Activated CD4-positive, CD25-positive, alpha-beta regulatory T cell (primary cell): Measurements from ENCODE around the gene AKR1B15.
"Not testable (repeated sequence)": the region's sequence is repeated elsewhere in the genome, so short reads cannot be mapped to it uniquely, and the experiment has no call there.

Experiments
- DNase-seq, 4 experiments: peaks; one replicate each; lab custom pipeline; 2025; lab: John Stamatoyannopoulos, UW

AKR1B15 gene

DNA sequence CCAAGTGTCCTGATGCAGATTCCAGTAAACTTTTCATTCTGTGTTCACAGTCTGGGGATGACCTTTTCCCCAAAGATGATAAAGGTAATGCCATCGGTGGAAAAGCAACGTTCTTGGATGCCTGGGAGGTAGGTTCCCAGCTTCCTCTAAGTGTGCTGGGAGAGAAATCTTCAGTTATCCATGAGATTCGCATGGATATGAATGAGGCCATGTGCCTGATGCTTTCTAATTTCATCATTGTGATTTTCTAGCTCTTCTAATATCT lies 16.0 kb upstream of the AKR1B15 start:
- DNase-seq = no peak

DNA sequence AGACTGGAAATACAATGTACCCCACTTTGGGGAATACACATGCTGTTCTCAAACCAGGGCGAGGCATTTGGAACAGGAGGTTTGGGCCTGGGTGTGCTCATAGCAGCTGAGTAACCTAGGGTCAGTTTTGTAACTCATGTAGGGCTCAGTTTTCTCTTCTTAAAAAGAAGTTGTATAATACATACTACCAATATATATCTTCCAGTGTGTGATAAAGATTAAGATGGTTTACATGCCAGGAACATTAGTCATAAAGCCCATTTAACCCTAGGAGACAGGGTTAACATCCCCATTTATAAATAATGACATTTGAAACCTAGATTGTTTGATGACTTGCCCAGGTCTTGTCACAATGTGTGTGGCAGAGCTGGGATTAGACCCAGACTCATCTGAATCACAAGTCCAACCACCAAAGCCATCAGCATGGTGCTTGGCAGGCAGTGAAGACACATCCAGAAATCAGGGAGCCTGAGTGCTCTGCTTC lies 15.6 kb upstream of the AKR1B15 start:
- no peak for DNase-seq

DNA sequence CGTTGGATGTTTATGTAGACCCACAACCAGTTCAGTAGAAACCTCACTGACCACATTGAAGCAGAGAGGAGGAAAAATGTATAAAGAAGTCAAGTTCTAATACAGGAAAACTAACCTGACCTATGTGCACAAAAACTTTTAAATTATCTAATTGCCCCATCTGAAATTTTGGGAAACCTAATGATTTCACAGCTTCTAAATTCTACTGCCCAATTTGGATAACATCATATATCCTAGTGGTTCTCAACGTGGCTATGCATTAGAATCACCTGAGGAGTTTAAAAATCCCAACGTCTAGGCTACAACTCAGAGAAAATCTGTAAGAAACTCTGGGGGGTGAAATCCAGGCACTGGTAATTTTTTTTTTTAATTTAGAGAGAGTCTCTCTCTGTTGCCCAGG lies 14.3 kb upstream of the AKR1B15 start:
- no peak for DNase-seq

DNA sequence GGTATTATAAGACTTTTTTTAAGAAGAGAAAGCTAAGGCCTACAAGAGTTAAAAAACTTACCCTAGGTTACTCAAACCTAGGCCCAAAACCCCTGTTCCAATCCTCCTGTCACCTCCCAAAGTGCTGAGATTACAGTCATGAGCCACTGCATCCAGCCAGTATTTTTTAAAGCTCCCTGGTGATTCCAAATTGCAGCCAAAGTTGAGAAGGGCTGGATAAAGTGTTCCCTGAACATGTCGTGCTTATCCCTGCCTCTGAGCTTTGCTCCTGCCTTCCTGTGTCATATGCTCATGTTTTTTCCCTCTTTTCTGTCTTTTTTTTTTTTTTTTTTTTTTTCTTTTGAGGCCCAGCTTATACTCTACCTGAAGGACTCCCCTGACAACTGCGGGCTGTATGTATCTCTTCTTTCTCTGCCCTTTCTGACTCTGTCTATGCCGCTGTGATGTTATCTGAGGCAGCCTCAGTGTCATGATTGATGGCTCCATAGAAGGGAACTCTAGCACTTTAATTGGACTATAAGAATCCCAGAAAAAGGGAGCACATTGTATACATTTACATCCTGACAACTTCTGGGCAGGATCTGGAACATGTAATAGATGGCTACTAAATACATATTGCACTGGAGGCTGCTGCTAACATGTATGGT lies 13.5 kb upstream of the AKR1B15 start:
- DNase-seq = no peak

DNA sequence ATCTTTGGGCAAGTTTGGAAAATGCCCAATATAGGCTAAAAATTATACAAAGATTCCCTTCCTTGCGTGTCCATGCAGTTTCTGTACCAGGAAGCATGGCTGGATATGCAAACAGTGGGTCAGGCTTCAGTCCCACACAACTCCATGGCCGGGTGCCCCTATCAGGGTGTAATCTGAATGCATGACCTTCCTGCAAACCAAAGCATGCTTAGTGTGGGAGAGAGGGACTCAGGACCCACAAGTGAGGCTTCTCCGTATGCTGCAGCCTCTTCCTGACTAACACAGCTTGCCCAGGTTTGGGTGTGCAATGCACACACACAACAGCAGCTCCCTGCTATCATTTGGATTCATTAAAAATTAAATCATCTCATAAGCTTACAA lies 13.0 kb upstream of the AKR1B15 start:
- no peak for DNase-seq

DNA sequence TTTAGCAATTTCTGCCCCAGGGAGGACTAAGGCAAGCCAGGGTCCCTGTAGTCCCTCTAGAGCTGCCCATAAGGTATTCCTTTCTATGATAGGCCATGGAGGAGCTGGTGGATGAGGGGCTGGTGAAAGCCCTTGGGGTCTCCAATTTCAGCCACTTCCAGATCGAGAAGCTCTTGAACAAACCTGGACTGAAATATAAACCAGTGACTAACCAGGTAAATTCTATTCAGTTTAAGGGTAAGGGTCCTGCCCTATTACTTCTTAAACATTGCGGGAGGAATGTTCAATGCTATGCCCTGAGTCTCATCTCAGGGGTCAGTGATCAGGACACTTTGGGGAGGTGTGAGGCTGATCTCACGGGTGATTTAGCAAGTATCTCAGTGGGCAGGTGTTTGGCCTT lies 12.4 kb upstream of the AKR1B15 start:
- DNase-seq = not testable (repeated sequence)

DNA sequence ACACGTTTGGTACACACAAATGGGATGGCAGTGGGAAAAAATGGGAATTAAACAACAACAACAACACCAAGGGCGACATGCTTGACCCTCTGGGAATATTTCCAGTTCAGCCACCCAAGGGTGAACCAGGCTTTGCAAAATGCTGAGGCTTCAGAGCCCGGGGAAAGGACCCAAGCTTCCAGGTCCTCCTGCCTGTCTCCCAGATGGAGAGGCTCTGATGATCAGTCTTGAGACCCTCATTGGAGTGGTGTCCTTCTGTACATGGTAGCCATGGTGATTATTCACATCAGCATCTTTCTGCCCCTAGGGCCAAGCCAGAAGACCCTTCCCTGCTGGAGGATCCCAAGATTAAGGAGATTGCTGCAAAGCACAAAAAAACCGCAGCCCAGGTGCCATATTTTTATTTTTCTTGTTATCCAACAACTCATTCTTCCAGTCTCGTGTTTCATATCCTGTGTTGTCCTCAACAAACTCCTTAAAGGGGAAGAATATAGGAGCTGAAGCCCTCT lies 11.6 kb upstream of the AKR1B15 start:
- DNase-seq = not testable (repeated sequence)

DNA sequence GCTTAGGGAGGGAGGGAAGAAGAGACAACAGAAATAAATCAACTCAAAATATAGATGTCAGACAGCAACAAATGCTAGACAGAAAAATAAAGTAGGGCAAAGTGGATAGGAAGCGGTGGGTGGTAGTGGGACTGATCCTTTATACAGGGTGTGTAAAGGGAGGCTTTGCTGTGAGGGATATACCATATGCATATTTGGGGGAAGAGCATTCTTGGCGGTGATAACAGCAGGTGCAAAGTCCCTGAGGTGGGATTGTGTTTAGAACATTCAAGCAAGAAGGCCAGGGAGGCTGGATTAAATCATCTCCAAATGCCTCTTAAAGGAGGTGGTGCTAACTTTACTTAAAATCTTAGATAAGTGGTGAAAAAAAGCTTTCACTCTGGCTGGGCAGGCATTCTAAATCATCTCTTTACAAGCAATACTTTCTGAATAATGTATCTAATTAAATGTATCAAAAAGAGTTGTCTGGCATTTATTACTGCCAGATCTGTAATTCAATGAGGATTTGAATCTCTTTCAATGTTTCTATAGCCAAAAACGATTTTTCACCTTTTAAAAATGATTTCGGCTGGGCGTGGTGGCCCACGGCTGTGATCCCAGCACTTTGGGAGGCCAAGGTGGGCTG lies 9.4 kb upstream of the AKR1B15 start:
- DNase-seq = no peak

DNA sequence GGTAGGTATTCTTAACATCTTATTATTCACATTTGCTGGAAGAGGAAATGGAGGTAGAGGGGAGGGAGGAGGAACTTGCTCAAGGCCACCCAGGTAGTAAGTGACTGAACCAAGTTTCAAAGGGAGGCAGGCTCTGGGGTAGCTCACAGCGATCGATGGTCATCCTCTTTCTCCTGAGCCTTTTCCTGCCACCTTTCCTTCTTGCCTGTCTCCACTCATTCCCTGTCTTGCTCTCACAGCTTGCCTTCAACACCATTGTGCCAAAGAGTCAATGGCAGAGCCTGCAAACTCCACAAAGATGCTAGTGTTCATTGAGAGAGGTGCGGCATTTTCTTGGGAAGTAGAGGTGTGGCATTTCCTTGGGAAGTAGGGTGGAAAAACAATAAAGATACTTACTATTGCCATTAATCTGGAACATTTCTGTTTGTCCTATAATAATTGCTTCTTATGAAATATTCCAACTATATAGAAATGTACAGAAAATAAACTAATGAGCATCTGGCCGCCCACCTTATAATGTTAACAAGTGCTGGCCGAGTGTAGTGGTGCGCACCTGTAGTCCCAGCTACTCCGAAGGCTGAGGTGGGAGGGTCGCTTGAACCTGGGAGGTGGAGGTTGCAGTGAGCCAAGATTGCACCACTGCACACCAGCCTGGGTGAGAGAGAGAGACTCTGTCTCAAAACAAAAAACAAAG lies 7.3 kb upstream of the AKR1B15 start:
- not testable (repeated sequence) for DNase-seq

DNA sequence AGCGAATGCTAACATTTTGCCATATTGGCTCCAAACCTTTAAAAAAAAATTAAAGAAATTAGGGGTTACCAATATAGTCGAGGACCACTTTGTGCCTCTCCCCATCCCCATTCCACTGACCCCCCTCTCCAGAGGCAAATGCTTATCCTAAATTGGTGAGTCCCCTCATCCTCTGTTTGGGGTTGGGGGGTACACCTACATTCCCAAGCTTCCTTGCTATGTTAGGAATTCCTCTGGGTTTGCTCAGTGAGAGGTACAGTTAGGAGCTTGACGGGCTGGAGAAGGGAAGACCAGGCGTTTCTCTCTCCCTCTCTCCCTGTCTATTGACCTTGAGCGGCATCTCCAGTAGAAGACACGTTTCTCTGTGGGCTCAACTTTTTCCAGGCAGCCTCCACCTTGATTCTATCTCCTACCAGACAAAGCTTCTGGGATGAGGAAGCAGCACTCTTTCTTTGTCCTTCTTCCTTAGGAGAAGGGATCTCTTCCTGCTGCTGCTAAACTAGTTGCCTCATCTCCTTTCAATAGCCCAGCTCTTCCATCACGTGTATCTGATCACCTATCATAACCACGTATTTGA lies 6.6 kb upstream of the AKR1B15 start:
- DNase-seq = no peak

DNA sequence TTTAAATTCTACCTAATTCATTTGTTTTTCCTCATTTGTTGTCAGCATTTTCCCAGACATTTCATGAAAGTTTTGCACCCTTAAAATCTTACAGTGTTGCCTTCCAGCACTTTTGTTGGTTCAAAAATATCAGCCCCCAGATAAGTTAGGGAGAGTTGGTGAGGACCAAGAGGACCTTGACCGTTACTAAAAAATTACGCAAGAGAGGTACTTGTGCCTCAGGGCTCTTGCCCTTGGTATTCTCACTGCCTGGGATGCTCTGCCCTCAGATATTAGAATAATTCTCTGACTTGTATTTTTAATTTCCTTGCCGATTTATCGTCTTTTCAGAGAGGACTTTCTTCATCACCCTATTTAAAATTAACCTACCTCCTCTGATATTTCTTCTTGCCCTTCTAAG lies 3.5 kb upstream of the AKR1B15 start:
- DNase-seq = no peak

DNA sequence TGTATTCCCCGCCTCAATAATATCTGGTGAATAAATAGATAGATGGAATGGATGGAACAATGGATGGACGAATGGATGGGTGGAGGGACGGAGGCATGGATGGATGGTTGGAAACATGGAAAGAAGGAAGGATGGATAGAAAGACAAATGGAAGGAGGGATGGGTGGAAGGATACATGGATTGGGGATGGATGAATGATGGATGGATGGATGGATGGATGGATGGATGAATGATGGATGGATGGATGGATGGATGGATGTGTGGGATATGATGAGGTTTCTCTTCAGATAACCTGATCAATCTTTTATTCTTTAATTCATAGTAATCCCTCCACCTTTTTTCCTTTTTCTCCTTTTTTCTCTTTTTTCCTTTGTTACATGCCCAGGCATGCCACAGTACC lies 3.0 kb upstream of the AKR1B15 start:
- no peak for DNase-seq

DNA sequence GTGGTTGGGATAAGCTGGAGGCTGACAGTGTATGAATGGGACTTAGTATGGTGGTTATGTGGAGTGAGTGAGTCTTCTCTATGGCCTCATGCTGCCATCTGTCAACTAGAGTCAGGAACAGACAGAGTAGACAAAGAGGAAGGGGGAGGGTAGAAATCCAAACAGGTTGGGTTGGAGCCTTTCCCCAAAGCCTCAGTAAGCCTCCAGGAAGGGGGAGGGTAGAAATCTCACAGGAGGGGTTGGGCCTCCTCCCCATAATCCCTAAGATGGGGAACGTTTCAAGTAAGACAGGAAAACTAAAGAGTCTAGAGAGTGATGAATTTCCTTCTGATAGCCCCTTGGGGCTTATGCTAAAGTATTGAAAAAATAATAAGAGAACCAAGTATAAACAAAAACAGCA lies 2.0 kb upstream of the AKR1B15 start:
- no peak for DNase-seq

DNA sequence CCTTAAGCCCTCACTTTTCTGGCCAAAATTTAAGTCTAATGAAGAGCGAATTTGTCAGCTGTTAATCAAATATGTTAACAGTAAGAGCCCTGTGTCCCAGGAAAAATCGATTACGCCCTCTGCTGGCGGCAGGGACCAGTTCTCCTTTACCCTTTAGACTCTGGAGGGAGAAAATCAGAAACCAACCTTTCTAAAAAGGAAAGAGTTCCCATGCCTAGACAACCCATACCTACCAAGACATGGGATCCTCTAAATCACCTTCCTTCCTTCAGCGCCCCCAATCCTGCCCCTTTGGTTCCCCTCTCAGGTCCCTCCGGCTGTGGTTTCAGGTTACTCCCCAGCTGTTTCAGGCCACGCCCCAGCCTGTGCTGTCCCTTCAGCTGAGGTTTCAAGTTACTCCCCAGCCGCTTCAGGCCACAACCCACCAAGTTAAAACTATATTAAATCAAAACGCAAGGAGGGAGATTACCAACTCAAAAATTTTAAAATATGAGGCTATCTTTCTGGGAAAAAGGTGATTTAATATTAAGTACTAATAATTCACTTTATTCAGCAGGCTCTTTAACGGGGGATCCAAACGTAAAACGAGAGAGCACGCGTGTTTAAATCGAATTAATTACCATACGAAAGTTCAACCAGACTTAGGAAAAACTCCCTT lies 1.4 kb upstream of the AKR1B15 start:
- DNase-seq = peak; percentile 26 to 45 (median 35)

DNA sequence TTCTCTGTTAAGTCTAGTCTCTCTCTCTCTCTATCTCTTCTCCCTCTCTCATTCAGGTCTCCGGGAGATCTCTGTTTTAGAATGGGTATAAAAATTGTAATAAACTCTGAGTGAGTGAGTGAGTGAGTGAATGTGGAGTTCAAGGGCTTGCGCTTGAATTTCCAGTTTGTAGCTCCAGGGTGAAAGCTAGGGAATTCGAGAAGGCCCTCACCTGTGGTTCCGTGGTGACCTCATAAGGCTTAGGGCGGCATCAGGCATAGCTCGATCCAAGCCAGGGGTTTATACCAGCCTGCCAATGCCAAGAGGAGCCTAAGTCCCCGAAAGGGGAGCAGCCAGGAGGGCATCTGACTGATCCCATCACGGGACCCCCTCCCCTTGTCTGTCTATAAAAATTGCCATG lies 456 bp downstream of the AKR1B15 start:
- no peak for DNase-seq

DNA sequence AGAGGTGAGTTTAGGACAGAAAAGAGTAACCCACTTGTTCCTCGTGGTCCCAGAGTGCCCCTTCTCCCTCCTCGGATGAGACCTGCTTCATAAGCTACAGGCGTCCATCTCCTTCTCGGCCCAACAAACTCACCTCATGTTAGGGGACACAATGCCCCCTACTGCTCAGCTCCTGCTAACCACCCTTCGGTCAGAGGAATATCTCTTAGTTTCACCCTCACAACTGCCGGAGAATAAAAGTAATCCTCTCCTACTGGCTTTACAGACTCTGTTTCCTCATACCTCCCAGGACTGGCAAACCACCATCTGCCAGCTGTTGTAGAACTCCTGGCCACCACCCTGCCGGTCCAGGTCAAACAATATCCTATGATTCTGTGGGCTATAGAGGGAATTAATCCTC lies 3.2 kb downstream of the AKR1B15 start:
- DNase-seq = no peak

DNA sequence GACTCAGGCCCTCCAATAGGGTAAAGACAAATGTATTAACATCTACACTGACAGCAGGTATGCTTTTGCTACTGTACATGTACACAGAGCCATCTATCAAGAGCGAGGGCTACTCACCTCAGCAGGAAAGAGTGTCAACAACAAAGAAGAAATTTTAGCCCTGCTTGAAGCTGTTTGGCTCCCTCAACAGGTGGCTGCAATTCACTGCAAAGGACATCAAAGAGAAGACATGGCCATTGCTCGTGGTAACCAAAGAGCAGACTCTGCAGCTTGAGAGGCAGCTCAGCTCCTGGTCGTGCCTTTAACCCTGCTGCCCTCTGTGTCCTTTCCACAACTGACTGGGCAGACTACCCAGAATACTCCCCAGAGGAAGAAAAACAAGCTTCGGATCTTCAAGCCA lies 5.1 kb downstream of the AKR1B15 start:
- no peak for DNase-seq

DNA sequence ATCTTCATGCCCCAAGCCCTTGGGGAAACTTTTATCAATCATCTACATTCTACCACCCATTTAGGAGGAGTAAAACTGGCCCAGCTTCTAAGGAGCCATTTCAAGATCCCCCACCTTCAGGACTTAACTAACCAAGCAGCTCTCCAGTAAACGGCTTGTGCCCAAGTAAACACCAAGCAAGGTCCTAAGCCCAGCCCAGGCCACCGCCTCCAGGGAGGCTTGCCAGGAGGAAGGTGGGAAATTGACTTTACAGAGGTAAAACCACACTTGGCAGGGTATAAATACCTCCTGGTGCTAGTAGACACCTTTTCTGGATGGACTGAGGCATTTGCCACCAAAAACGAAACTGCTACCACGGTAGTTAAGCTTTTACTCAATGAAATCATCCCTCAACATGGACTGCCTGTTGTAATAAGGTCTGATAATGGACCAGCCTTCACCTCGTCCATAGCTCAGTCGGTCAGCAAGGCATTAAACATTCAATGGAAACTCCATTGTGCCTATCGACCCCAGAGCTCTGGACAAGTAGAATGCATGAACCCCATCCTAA lies 5.6 kb downstream of the AKR1B15 start:
- no peak for DNase-seq

DNA sequence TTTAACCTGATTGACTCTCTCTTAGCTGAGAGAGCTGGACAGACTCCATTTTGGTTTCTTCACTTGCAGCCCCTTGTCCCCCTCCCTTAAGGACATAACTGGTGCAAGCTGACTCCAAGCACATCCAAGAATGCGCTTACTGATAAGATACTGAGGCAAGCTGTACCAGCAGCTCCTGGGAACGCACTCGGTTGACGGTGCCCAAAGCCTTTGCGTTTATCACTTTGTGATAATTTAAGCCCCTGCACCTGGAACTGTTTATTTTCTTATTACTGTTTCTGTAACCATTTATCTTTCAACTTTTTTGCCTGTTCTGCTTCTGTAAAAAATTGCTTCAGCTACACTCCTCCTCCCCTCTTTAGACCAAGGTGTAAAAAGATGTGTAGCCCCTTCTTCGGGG lies 8.5 kb downstream of the AKR1B15 start:
- no peak for DNase-seq

DNA sequence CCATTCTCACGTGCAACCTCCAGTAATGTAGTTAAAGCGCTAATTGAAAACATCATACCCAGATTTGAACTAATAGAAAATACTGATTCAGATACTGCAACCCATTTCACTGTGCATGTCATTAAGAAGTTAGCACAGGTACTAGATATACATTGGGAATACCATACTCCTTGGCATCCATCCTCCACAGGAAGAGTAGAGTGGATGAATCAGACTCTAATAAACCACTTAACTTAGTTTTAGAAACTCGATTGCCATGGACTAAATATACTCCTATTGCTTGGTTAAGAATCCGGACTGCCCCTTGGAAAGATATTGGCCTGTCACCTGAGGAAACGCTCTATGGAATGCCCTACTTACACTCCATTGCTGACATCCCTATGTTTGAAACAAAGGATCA lies 9.5 kb downstream of the AKR1B15 start:
- no peak for DNase-seq

DNA sequence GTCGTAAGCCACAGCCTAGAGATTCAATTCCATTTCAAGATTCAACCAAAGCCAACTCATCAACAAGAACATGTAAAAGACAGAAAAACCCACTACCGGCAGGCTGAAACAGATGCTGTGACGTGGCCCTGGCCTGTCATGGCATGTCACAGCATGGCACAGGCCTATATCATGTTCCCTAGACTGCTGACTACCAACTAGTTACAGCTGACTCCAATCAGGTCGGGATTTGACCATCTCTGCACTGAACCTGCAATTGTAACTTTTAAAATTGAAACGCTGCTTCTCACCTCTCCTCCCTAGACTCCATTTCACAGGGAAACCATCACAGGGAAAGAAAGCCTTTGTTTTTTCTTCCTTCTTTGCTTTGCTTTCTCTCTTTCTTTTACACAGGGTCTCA lies 12.7 kb downstream of the AKR1B15 start:
- DNase-seq = not testable (repeated sequence)

DNA sequence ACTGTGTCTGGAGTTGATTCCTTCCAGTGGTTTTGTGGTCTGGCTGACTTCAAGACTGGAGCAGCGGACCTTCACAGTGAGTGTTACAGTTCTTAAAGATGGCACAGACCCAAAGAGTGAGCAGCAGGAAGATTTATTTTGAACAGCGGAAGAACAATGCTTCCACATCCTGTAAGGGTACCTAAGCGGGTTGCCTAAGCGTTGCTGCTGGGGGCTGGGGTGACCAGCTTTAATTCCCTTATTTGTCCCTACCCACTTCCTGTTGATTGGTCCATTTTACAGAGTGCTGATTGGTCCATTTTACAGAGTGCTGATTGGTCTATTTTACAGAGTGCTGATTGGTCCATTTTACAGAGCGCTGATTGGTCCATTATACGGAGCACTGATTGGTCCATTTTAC lies 13.2 kb downstream of the AKR1B15 start:
- DNase-seq = no peak
